B cell (primary cell): Measurements from ENCODE around the gene GRB10. TPM values are rescaled to one million over a fixed set of nuclear protein-coding genes. Genes with fewer than 3 reads are reported as not detected.

Experiments used
- ATAC-seq: fragments of 200-7000 bp; cut with Tn5 transposase; one replicate; pipeline ENCODE4 v1.10.0; 2021; ENCODE audit warnings: low read depth, mild to moderate bottlenecking, moderate number of reproducible peaks, moderate library complexity
- CTCF ChIA-PET: fragments of 350-600 bp; sonication (Branson Sonifier 250); formaldehyde crosslinking; loops from one replicate; lab custom pipeline; 2021; ENCODE audit warnings: antibody characterized with exemption, inconsistent platforms; lab: Charles Lee
- POLR2A ChIA-PET: fragments of 350-600 bp; sonication (Branson Sonifier 250); formaldehyde crosslinking; loops from one replicate; lab custom pipeline; 2021; ENCODE audit warnings: antibody characterized with exemption; lab: Charles Lee
- DNase-seq: peaks from one replicate; pipeline ENCODE4 v3.0.0; 2013
- H2AFZ ChIP-seq: 2 replicates; pipeline ENCODE4 v1.6.1; 2012; ENCODE audit warnings: mild to moderate bottlenecking, low read depth, low read length; ENCODE audit not compliant: insufficient read depth, poor library complexity, severe bottlenecking
- H3K27ac ChIP-seq, 2 donors: 1 replicate in 1 of 2; 2 replicates in 1 of 2; pipeline ENCODE4 v1.5.1; 2012 to 2013; ENCODE audit warnings: low read length in 2 of 2, mild to moderate bottlenecking in 2 of 2, moderate library complexity in 1 of 2
- H3K27me3 ChIP-seq, 4 experiments: fragments of 200-600 bp in 1 of 4; sonication (generic) in 1 of 4; replicated peaks in 1 of 4; 1 replicate in 2 of 4; 2 replicates in 2 of 4; pipeline versions ENCODE4 v1.6.1 to v1.7.0; 2013 to 2016; ENCODE audit warnings: low read length in 3 of 4, mild to moderate bottlenecking in 2 of 4, mixed read lengths in 1 of 4, moderate library complexity in 1 of 4; ENCODE audit not compliant: insufficient read depth in 4 of 4, control insufficient read depth in 3 of 4; ENCODE audit errors: control extremely low read depth in 1 of 4
- H3K36me3 ChIP-seq, 2 experiments: replicated peaks in 1 of 2; 1 replicate in 1 of 2; 2 replicates in 1 of 2; pipeline versions ENCODE4 v1.6.1 to v1.7.1; 2013; ENCODE audit warnings: low read length in 1 of 2; ENCODE audit not compliant: insufficient read depth in 2 of 2, control insufficient read depth in 1 of 2; ENCODE audit errors: control extremely low read depth in 1 of 2, extremely low read depth in 1 of 2
- H3K4me1 ChIP-seq, 2 donors: fragments of 200-600 bp in 1 of 2; sonication (generic) in 1 of 2; 1 replicate in 1 of 2; 2 replicates in 1 of 2; pipeline versions ENCODE4 v1.5.1 to v1.6.1; 2013 to 2017; ENCODE audit warnings: low read length in 2 of 2; ENCODE audit not compliant: control insufficient read depth in 2 of 2, insufficient read depth in 2 of 2
- H3K4me2 ChIP-seq: replicated peaks from 2 replicates; pipeline ENCODE3; 2012; ENCODE audit warnings: mild to moderate bottlenecking, low read depth, low read length; ENCODE audit not compliant: poor library complexity, severe bottlenecking
- H3K4me3 ChIP-seq, 5 experiments: fragments of 200-600 bp in 1 of 5; sonication (generic) in 1 of 5; 1 replicate in 3 of 5; 2 replicates in 2 of 5; pipeline versions ENCODE4 v1.5.1 to v1.7.0; 2011 to 2016; ENCODE audit warnings: low read length in 4 of 5, mild to moderate bottlenecking in 4 of 5, low read depth in 2 of 5, control low read depth in 1 of 5, moderate library complexity in 1 of 5; ENCODE audit not compliant: insufficient read depth in 1 of 5; ENCODE audit errors: control extremely low read depth in 1 of 5, extremely low read depth in 1 of 5
- H3K79me2 ChIP-seq: fragments of 200-600 bp; sonication (generic); one replicate; pipeline ENCODE4 v1.6.0; 2016; ENCODE audit warnings: low read length; ENCODE audit not compliant: control insufficient read depth, insufficient read depth
- H3K9ac ChIP-seq: fragments of 200-600 bp; sonication (generic); 2 replicates; pipeline ENCODE4 v1.6.1; 2017; ENCODE audit warnings: mild to moderate bottlenecking, low read length, moderate library complexity
- H3K9me3 ChIP-seq, 3 donors: one replicate each; pipeline versions ENCODE4 v1.6.1 to v1.7.1; 2013; ENCODE audit warnings: low read length in 2 of 3; ENCODE audit not compliant: control insufficient read depth in 2 of 3, insufficient read depth in 1 of 3; ENCODE audit errors: control extremely low read depth in 1 of 3
- H4K20me1 ChIP-seq: 2 replicates; pipeline ENCODE4 v1.6.0; 2012; ENCODE audit warnings: mild to moderate bottlenecking, low read length; ENCODE audit not compliant: insufficient read depth, control insufficient read depth, poor library complexity, severe bottlenecking
- H3K27ac Mint-ChIP-seq: one replicate; pipeline ENCODE4 v1.8.0; 2021; ENCODE audit warnings: mixed read lengths
- H3K27me3 Mint-ChIP-seq: one replicate; pipeline ENCODE4 v1.8.0; 2021; ENCODE audit warnings: mixed read lengths
- H3K4me1 Mint-ChIP-seq: one replicate; pipeline ENCODE4 v1.8.0; 2021; ENCODE audit warnings: mixed read lengths
- H3K4me3 Mint-ChIP-seq: one replicate; pipeline ENCODE4 v1.8.0; 2021; ENCODE audit warnings: mixed read lengths
- H3K9me3 Mint-ChIP-seq: one replicate; pipeline ENCODE4 v1.8.0; 2022; ENCODE audit warnings: mixed read lengths; ENCODE audit not compliant: insufficient read depth
- EZH2 ChIP-seq: IDR thresholded peaks from 2 replicates; pipeline ENCODE4 v1.6.1; 2012; ENCODE audit warnings: borderline replicate concordance, low read depth, mild to moderate bottlenecking, moderate library complexity, low read length; ENCODE audit not compliant: insufficient read depth, poor library complexity, severe bottlenecking
- WGBS: methylation state at CpG from one replicate; pipeline ENCODE4 v1.1.5; 2013; ENCODE audit warnings: missing lambda C conversion rate; ENCODE audit not compliant: insufficient coverage; 5-methylcytosine and 5-hydroxymethylcytosine counted together
- intact Hi-C: fragments of 100-400 bp; cut with micrococcal nuclease; formaldehyde crosslinking; loops from one replicate; pipeline ENCODE4 v1.10.0; 2022
- polyA plus RNA-seq: library from polyadenylated mRNA; depleted of rRNA; stranded (reverse); fragments of >200 nt; gene quantifications from 2 replicates; pipeline ENCODE4 v1.2.3, GENCODE V29; 2012
- total RNA-seq, 2 donors: library from RNA; stranded (reverse); fragments of 120-200 nt in 1 of 2; gene quantifications; 1 replicate in 1 of 2; 2 replicates in 1 of 2; pipeline versions ENCODE4 v1.2.3 to v1.2.4, GENCODE V29; 2013 to 2022
- TF ChIP-seq, protein P1 (sequence below): fragments of 200-600 bp; IDR thresholded peaks from one replicate; pipeline ENCODE4 v1.8.0; 2022; ENCODE audit warnings: antibody characterized with exemption, mild to moderate bottlenecking

GRB10 gene
- total and polyA plus RNA-seq, 2 donors (not counting 1 experiment from before 2014, with no cell fraction given), result 0.04 TPM; not detected in 1

DNA sequence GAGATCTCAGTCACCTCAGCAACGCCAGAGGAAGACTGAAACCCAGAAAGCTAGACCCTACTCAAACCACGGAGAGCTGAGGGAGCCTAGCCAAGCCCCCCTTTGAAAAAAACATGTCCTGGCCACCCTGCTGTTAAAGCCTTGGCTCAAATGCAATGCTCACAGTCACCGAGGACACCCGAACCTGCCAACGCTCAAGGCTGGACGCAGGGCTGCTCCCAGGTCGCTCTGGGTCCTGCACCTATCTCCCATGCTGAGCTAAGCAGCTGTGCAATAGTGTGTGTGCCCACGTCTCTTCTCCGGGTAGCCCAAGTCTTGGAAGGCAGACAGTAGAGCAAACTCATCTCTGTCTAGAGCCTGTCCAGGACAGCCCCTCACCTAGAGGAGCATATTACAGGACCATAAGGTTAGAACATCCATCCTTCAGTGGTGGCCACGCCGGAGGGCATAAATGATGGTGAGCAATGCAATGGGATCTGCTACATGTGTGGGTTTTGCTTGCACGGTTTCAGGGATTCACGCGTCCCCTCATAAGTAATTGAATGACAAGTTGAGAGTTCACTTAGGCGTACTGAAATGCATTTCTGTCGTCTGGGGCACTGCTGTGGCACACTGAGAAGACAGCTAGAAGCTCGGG is 123.2 kb downstream of the GRB10 start:
- Histone ChIP-seq H3K27ac (no peak overlapping the region), H3K9me3 (peaks cover 0 to 8% (median 0%) of the 10 kb centered on the region in 3 donors), H3K4me3 (peak overlapping the region in 3 of 5 experiments; percentile 46 to 62 (median 54)), H4K20me1 (no peaks in the 10 kb centered on the region), H3K27me3 (peaks cover 0 to 6% (median 2%) of the 10 kb centered on the region in 4 experiments), H3K4me1 (peaks cover 32 to 42% of the 10 kb centered on the region in 2 donors), H3K4me2 (peak overlapping the region; percentile 76), H2AFZ (peak overlapping the region; percentile 75), H3K79me2 (no peaks in the 10 kb centered on the region), H3K9ac (peak overlapping the region; percentile 55), H3K36me3 (no peaks in the 10 kb centered on the region)
- Mint-ChIP-seq H3K27ac (peak overlapping the region; percentile 88), H3K27me3 (peaks cover 12% of the 10 kb centered on the region), H3K4me1 (peaks cover 47% of the 10 kb centered on the region), H3K4me3 (peak overlapping the region; percentile 85), H3K9me3 (no peaks in the 10 kb centered on the region)
- ChIA-PET CTCF (no interaction called here), POLR2A (no interaction called here)
- ATAC-seq, result no peak
- no peak for DNase-seq
- no peak for TF ChIP-seq EZH2
- TF ChIP-seq, protein P1, sequence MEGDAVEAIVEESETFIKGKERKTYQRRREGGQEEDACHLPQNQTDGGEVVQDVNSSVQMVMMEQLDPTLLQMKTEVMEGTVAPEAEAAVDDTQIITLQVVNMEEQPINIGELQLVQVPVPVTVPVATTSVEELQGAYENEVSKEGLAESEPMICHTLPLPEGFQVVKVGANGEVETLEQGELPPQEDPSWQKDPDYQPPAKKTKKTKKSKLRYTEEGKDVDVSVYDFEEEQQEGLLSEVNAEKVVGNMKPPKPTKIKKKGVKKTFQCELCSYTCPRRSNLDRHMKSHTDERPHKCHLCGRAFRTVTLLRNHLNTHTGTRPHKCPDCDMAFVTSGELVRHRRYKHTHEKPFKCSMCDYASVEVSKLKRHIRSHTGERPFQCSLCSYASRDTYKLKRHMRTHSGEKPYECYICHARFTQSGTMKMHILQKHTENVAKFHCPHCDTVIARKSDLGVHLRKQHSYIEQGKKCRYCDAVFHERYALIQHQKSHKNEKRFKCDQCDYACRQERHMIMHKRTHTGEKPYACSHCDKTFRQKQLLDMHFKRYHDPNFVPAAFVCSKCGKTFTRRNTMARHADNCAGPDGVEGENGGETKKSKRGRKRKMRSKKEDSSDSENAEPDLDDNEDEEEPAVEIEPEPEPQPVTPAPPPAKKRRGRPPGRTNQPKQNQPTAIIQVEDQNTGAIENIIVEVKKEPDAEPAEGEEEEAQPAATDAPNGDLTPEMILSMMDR, result no peak
- 95% methylated on average over 17 of the region's 17 CpGs for WGBS
- intact Hi-C loops, result no loop called here

DNA sequence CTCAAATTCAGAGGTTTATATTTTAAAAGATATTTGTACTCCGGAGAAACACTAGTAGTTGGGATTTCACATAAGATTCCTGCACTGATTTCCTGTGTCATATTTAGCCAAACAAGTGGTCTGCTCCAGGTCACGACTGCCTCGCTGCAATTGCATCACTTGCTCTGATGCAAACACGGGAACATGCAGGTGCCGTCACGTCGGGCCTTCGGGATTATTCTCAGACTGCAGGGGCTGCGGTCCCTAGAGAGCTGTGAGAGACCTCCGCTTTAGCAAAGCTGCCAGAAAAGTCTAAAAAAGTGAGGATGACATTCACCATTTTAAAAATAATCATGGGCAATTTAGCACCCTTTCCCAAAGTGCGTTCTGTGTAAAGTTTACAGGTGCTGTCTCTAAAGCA is 124.0 kb downstream of the GRB10 start:
- H3K79me2 ChIP-seq, result no peaks in the 10 kb centered on the region

More for the DNA sequence above, 124.0 kb downstream of the GRB10 start:
- Mint-ChIP-seq H3K4me3 (no peak overlapping the region), H3K27ac (no peak overlapping the region), H3K9me3 (no peaks in the 10 kb centered on the region), H3K4me1 (peaks cover 47% of the 10 kb centered on the region), H3K27me3 (peaks cover 12% of the 10 kb centered on the region)
- ChIA-PET POLR2A (no interaction called here), CTCF (no interaction called here)
- intact Hi-C loops, result no loop called here
- H3K36me3 ChIP-seq, result no peaks in the 10 kb centered on the region
- TF ChIP-seq, protein P1, result no peak
- no peak for TF ChIP-seq EZH2
- H3K27me3 ChIP-seq, result peaks cover 0 to 3% (median 0%) of the 10 kb centered on the region in 4 experiments
- WGBS, result 95% methylated on average over 7 of the region's 11 CpGs
- peaks cover 32 to 37% of the 10 kb centered on the region in 2 donors for H3K4me1 ChIP-seq
- no peak overlapping the region for H3K27ac ChIP-seq
- no peak overlapping the region for H3K4me2 ChIP-seq
- no peak overlapping the region for H3K9ac ChIP-seq
- H4K20me1 ChIP-seq, result no peaks in the 10 kb centered on the region
- peaks cover 0 to 4% (median 0%) of the 10 kb centered on the region in 3 donors for H3K9me3 ChIP-seq
- ATAC-seq, result no peak
- no peak for DNase-seq
- H2AFZ ChIP-seq, result no peak overlapping the region
- H3K4me3 ChIP-seq, result no peak overlapping the region
